GM19324 (cell line): ENCODE data around the gene GOLGA6D.
"Not testable (repeated sequence)": the region's sequence is repeated elsewhere in the genome, so short reads cannot be mapped to it uniquely, and the experiment has no call there.

Experiments
- ATAC-seq: cut with Tn5 transposase; IDR thresholded peaks from one replicate; pipeline ENCODE4 v1.9.1; 2021; ENCODE audit warnings: mild to moderate bottlenecking, moderate library complexity; ENCODE audit not compliant: unreplicated experiment, low FRiP score

GOLGA6D gene

GRCh38 chr15:75328493-75329314 lies 46.1 kb downstream of the GOLGA6D start:
- no peak for ATAC-seq

GRCh38 chr15:75329571-75329970 lies 46.9 kb downstream of the GOLGA6D start:
- no peak for ATAC-seq

GRCh38 chr15:75332093-75332492 lies 49.5 kb downstream of the GOLGA6D start:
- not testable (repeated sequence) for ATAC-seq

- ATAC-seq: not testable (repeated sequence)
Measured at GRCh38 chr15:75333654-75334419, 51.2 kb downstream of the GOLGA6D start.

- ATAC-seq: no peak
Measured at GRCh38 chr15:75335313-75335704, 52.7 kb downstream of the GOLGA6D start.

- ATAC-seq: peak; percentile 58
Measured at GRCh38 chr15:75335705-75336355, 53.2 kb downstream of the GOLGA6D start, which contains the start of gene COMMD4. TSS of gene COMMD4 (plus strand) at chr15:75336063. CDS start at chr15:75336090, 27 bp downstream.

- ATAC-seq: no peak
Measured at GRCh38 chr15:75338661-75339240, 56.1 kb downstream of the GOLGA6D start.

- ATAC-seq: no peak
Measured at GRCh38 chr15:75339531-75340240, 57.1 kb downstream of the GOLGA6D start.

- no peak for ATAC-seq
Measured at GRCh38 chr15:75342221-75342620, 59.6 kb downstream of the GOLGA6D start.

- ATAC-seq: not testable (repeated sequence)
Measured at GRCh38 chr15:75343953-75344352, 61.3 kb downstream of the GOLGA6D start.
